ENCODE measurements around the gene SIK2. TPM values are rescaled to one million over a fixed set of nuclear protein-coding genes. Genes with fewer than 3 reads are reported as not detected.

SIK2 gene
- total and polyA plus RNA-seq, 2 donors (not counting 1 experiment from before 2014, with no cell fraction given): 4.9 to 21.8 TPM

DNA sequence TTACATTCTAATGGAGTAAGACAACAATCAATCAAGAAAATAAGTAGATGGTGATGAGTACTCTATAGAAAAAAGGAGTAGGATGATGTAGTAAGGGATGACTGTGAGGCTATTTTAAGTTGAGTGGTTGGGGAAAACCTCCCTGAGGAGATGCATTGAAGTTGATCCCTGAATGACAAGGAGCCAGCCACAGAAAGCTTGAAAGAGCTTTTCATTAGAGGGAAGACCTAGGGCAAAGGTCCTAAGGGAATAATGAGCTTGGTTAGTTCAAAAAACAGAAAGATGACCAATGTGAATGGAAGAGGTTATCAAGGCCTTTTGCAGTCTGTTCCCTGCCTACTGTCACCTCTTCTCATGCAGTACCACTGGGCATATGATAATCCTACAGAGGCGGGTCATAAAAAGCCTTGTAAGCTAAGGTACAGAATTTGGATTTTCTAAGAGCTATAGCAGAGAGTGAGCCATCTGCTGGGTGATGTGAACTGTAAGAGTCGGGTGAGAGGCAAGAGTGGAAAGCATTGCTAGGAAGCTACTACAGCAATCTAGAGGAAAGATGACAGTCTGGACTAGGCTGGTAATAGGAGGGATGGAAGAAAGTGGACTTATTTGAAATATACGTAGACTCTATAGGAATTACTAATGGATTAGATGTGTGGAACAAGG, 160.9 kb downstream of the SIK2 start:
- TF ChIP-seq, protein P1, sequence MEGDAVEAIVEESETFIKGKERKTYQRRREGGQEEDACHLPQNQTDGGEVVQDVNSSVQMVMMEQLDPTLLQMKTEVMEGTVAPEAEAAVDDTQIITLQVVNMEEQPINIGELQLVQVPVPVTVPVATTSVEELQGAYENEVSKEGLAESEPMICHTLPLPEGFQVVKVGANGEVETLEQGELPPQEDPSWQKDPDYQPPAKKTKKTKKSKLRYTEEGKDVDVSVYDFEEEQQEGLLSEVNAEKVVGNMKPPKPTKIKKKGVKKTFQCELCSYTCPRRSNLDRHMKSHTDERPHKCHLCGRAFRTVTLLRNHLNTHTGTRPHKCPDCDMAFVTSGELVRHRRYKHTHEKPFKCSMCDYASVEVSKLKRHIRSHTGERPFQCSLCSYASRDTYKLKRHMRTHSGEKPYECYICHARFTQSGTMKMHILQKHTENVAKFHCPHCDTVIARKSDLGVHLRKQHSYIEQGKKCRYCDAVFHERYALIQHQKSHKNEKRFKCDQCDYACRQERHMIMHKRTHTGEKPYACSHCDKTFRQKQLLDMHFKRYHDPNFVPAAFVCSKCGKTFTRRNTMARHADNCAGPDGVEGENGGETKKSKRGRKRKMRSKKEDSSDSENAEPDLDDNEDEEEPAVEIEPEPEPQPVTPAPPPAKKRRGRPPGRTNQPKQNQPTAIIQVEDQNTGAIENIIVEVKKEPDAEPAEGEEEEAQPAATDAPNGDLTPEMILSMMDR (IDR thresholded peaks at IDR 0.05): no peak
- no peak for TF ChIP-seq EZH2 (IDR thresholded peaks at IDR 0.05; ENCODE audit: borderline replicate concordance, insufficient read depth, low read depth, low read length, poor library complexity, severe bottlenecking)
- intact Hi-C loops (cut with micrococcal nuclease): no loop called here

DNA sequence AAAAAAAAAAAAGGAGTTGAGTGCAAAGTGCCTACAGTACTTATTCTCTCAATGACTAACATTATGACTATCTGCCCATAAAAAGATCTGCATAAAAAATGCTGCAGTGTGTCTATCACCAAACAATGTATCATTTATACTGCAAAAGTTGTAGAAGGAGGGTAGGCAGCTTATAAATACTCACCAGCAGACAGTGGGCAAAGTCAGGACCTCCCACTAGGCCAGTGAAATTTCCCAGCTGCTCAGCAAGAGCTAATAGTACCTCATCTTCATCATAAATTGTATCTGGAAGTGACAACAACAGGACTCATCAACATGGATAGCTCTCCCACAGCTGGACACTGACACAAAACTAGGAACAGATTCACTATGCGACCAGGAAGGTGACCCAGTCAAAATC, 162.4 kb downstream of the SIK2 start:
- Mint-ChIP-seq H3K27me3 (no peaks in the 10 kb centered on the region), H3K9me3 (ENCODE audit: insufficient read depth) (no peaks in the 10 kb centered on the region), H3K4me1 (peaks cover 37% of the 10 kb centered on the region), H3K4me3 (peak overlapping the region; percentile 100), H3K27ac (no peak overlapping the region)
- intact Hi-C loops (cut with micrococcal nuclease): loop anchor here (2.0 to 5.0 kb wide), 3 partner anchors 106 to 1052 kb away; partner anchors contain the start of genes ALG9, ARHGAP20 and POU2AF1
- peaks cover 5 to 27% of the 10 kb centered on the region in 2 experiments for H3K36me3 ChIP-seq (replicated peaks in 1 of 2; ENCODE audit: control extremely low read depth in 1 of 2, control insufficient read depth in 1 of 2, extremely low read depth in 1 of 2, insufficient read depth in 2 of 2, low read length in 1 of 2)
- H3K4me2 ChIP-seq (replicated peaks; ENCODE audit: low read depth, low read length, poor library complexity, severe bottlenecking): peak overlapping the region; percentile 84
- H3K4me1 ChIP-seq (ENCODE audit: control insufficient read depth in 2 of 2, insufficient read depth in 2 of 2, low read length in 2 of 2): peaks cover 9 to 16% of the 10 kb centered on the region in 2 donors
- no CpG with 5 or more reads among the region's 1 CpG for WGBS (ENCODE audit: insufficient coverage)
- DNase-seq (no peak), ATAC-seq (ENCODE audit: low read depth) (no peak)
- no peak overlapping the region for H3K27ac ChIP-seq (ENCODE audit: low read length in 2 of 2)
- ChIA-PET CTCF (interaction anchor here (0.7 to 6.6 kb wide), 4 partner anchors 13 to 178 kb away, joined by 3 to 114 read pairs (median 4); partner anchors contain the start of gene SIK2), POLR2A (interaction anchor here (0.6 to 1.6 kb wide), 2 partner anchors 11 to 12 kb away, joined by 3 to 6 read pairs; no protein-coding TSS in a partner anchor)
- H3K79me2 ChIP-seq (ENCODE audit: control insufficient read depth, insufficient read depth, low read length): peaks cover 30% of the 10 kb centered on the region
- no peaks in the 10 kb centered on the region for H3K9me3 ChIP-seq (ENCODE audit: control extremely low read depth in 1 of 3, control insufficient read depth in 2 of 3, insufficient read depth in 1 of 3, low read length in 2 of 3)
- peak overlapping the region in 1 of 5 experiments; percentile 77 for H3K4me3 ChIP-seq (ENCODE audit: control extremely low read depth in 1 of 5, extremely low read depth in 1 of 5, insufficient read depth in 1 of 5, low read depth in 2 of 5, low read length in 4 of 5)
- peak overlapping the region; percentile 94 for H2AFZ ChIP-seq (ENCODE audit: insufficient read depth, low read depth, low read length, poor library complexity, severe bottlenecking)
- no peaks in the 10 kb centered on the region for H4K20me1 ChIP-seq (ENCODE audit: control insufficient read depth, insufficient read depth, low read length, poor library complexity, severe bottlenecking)
- no peak for TF ChIP-seq EZH2 (IDR thresholded peaks at IDR 0.05; ENCODE audit: borderline replicate concordance, insufficient read depth, low read depth, low read length, poor library complexity, severe bottlenecking)
- TF ChIP-seq, protein P1 (IDR thresholded peaks at IDR 0.05): no peak
- H3K27me3 ChIP-seq (replicated peaks in 1 of 4; ENCODE audit: control extremely low read depth in 1 of 4, control insufficient read depth in 3 of 4, insufficient read depth in 4 of 4, low read length in 3 of 4): no peaks in the 10 kb centered on the region
- H3K9ac ChIP-seq (ENCODE audit: low read length): peak overlapping the region; percentile 89

More for the DNA sequence above, 160.9 kb downstream of the SIK2 start:
- no peaks in the 10 kb centered on the region for H3K27me3 ChIP-seq (replicated peaks in 1 of 4; ENCODE audit: control extremely low read depth in 1 of 4, control insufficient read depth in 3 of 4, insufficient read depth in 4 of 4, low read length in 3 of 4)
- H3K4me1 ChIP-seq (ENCODE audit: control insufficient read depth in 2 of 2, insufficient read depth in 2 of 2, low read length in 2 of 2): peaks cover 9 to 16% of the 10 kb centered on the region in 2 donors
- H3K4me1 Mint-ChIP-seq: peaks cover 37% of the 10 kb centered on the region
- no peaks in the 10 kb centered on the region for H3K27me3 Mint-ChIP-seq
- no peak overlapping the region for H3K4me2 ChIP-seq (replicated peaks; ENCODE audit: low read depth, low read length, poor library complexity, severe bottlenecking)
- ChIA-PET CTCF (interaction anchor here (1.0 to 6.6 kb wide), 4 partner anchors 14 to 176 kb away, joined by 3 to 114 read pairs (median 6); partner anchors contain the start of gene SIK2), POLR2A (no interaction called here)
- H3K9ac ChIP-seq (ENCODE audit: low read length): no peak overlapping the region
- peaks cover 30% of the 10 kb centered on the region for H3K79me2 ChIP-seq (ENCODE audit: control insufficient read depth, insufficient read depth, low read length)
- no peak for ATAC-seq (ENCODE audit: low read depth)
- H2AFZ ChIP-seq (ENCODE audit: insufficient read depth, low read depth, low read length, poor library complexity, severe bottlenecking): no peak overlapping the region
- no peak overlapping the region for H3K27ac ChIP-seq (ENCODE audit: low read length in 2 of 2)
- H3K4me3 Mint-ChIP-seq: no peak overlapping the region
- no peak for DNase-seq
- WGBS (ENCODE audit: insufficient coverage): 90% methylated on average over 3 of the region's 3 CpGs
- H3K36me3 ChIP-seq (replicated peaks in 1 of 2; ENCODE audit: control extremely low read depth in 1 of 2, control insufficient read depth in 1 of 2, extremely low read depth in 1 of 2, insufficient read depth in 2 of 2, low read length in 1 of 2): peaks cover 6 to 36% of the 10 kb centered on the region in 2 experiments
- no peaks in the 10 kb centered on the region for H3K9me3 ChIP-seq (ENCODE audit: control extremely low read depth in 1 of 3, control insufficient read depth in 2 of 3, insufficient read depth in 1 of 3, low read length in 2 of 3)
- no peaks in the 10 kb centered on the region for H4K20me1 ChIP-seq (ENCODE audit: control insufficient read depth, insufficient read depth, low read length, poor library complexity, severe bottlenecking)
- no peak overlapping the region for H3K27ac Mint-ChIP-seq
- H3K4me3 ChIP-seq (ENCODE audit: control extremely low read depth in 1 of 5, extremely low read depth in 1 of 5, insufficient read depth in 1 of 5, low read depth in 2 of 5, low read length in 4 of 5): no peak overlapping the region
- no peaks in the 10 kb centered on the region for H3K9me3 Mint-ChIP-seq (ENCODE audit: insufficient read depth)
